Right lung (tissue), 10 donors: ENCODE results near the gene OR2M3. TPM values are rescaled to one million over a fixed set of nuclear protein-coding genes. Genes with fewer than 3 reads are reported as not detected.
"Not testable (repeated sequence)": the region's sequence is repeated elsewhere in the genome, so short reads cannot be mapped to it uniquely, and the experiment has no call there.

Experiments used
- DNase-seq, 2 donors: peaks; one replicate each; pipeline ENCODE4 v3.0.0-alpha.2; 2013
- long read RNA-seq, 8 donors: transcript quantifications; one replicate each; lab custom pipeline, GENCODE V29; 2026
- polyA plus RNA-seq, 5 donors: library from polyadenylated mRNA; unstranded; fragments of 120-200 nt; gene quantifications; one replicate each; pipeline versions ENCODE4 v1.2.1 to v1.2.3, GENCODE V29; 2013; ENCODE audit warnings: inconsistent platforms in 1 of 5, low replicate concordance in 1 of 5; ENCODE audit not compliant: insufficient read length in 5 of 5, insufficient read depth in 1 of 5

OR2M3 gene
- under 1 TPM; 0.01 to 0.04 (median 0.03) TPM for polyA plus RNA-seq
- long read RNA-seq, donor 1, result 0 reads
- long read RNA-seq, donor 2, result 0 reads
- long read RNA-seq, donor 3, result 0 reads
- long read RNA-seq, donor 4, result 0 reads
- long read RNA-seq, donor 5, result 0 reads
- long read RNA-seq, donor 6, result 0 reads
- long read RNA-seq, donor 7, result 0 reads
- long read RNA-seq, donor 8, result 0 reads

DNA sequence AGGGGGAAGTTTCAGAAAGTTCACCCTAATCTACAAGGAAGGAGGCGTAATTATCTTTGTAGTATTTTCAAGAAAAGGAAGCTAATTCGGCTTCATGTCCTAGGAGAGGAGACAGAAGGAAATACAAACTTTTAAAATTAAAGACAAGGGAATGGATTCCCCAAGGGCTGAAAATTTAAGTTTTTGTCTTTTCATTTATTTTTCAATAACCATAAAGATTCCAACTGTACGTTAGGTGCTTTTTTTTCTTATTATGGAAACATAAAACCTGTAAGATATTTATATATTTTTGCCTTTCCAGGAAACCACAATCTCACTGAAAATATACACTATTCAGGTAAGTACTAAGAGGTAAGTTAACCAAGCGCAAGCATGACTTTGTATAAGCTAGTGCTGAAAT, at the start of gene OR2M3:
Gene OR2M3 (plus strand): TSS at position 301 of the 400 bp plus-strand sequence. CDS start 5,803 bp downstream, outside the sequence.
- no peak for DNase-seq

GRCh38 chr1:248152056-248152827, 44.8 kb upstream of the OR2M3 start:
- no peak for DNase-seq

DNA sequence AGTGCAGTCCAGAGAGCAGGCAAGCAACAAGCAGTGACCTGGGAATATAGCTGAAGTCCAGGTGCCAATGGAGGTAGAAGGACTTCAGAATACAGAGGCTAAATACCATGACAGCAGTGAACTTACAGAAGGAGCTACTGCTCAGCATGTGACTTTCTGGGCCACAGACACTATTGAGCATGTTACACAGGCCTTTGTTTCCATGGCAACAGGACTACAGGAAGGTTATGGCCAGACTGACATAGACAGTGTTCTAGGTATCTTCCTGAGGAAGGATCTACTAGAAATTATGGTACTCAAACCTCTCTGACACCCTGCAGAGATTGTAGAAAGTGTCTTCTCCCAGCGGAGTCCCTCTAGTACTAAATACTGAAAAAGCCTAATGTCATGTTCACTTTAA, 41.1 kb upstream of the OR2M3 start:
- no peak for DNase-seq

DNA sequence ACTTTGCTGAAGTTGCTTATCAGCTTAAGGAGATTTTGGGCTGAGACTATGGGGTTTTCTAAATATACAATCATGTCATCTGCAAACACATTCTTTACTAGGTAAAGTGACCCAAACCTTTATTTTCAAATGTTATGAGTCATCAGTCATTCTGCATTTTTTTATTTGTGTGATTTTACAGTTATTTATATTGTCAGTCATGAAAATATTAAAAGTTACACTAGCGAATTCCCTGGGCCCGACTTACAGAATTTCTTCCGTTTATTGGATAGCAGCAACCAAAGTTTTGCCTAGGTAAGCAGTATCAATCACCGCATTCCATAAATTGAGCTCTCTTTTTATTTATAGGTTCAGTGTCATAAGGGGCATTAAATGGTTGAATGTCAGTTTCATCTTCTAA, 38.3 kb upstream of the OR2M3 start:
- DNase-seq, result no peak

- no peak for DNase-seq
Observed at GRCh38 chr1:248164031-248164430, 33.0 kb upstream of the OR2M3 start.

GRCh38 chr1:248165186-248165585, 31.9 kb upstream of the OR2M3 start:
- no peak for DNase-seq

DNA sequence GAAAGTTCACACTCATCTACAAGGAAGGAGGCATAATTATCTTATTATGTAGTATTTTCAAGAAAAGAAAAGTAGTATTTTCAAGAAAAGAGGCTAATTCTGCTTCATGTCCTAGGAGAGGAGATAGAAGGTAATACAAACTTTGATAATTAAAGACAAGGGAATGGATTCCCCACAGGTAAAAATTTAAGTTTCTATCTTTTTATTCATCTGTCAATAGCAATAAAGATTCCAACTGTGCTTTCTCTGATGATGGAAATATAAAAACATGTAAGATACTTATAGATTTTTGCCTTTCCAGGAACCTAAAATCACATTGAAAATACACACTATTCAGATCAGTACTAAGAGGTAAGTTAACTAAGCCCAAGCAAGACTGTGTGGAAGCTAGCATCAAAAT, 22.5 kb upstream of the OR2M3 start, which contains the start of gene OR2M2:
Gene OR2M2 (plus strand): TSS at position 301 of the 400 bp plus-strand sequence. CDS start 5,165 bp downstream, outside the sequence.
- DNase-seq, result no peak

- DNase-seq, result no peak
Observed at GRCh38 chr1:248183996-248184395, 13.1 kb upstream of the OR2M3 start.

GRCh38 chr1:248187363-248187762, 9.7 kb upstream of the OR2M3 start:
- DNase-seq, result no peak

DNA sequence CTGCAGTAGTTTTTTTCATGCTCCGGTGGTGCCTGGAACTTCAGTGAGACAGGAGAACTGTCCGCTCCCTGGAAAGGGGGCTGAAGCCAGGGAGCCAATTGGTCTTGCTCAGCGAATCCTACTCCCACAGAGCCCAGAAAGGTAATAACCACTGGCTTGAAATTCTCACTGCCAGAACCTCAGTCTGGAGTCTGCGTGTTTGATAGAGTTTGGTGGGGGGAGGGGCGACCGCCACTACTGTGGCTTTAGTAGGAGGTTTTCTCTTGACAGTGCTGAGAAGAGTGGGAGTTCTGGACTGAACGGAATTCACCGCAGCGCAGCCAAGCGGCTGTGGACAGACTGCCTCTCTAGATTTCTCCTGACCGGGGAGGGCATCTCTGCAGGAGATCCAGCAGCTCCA, 8.0 kb upstream of the OR2M3 start:
- DNase-seq, result no peak

- no peak for DNase-seq
Observed at GRCh38 chr1:248194117-248194516, 2.9 kb upstream of the OR2M3 start.

GRCh38 chr1:248215880-248216279, 18.8 kb downstream of the OR2M3 start:
- no peak for DNase-seq

DNA sequence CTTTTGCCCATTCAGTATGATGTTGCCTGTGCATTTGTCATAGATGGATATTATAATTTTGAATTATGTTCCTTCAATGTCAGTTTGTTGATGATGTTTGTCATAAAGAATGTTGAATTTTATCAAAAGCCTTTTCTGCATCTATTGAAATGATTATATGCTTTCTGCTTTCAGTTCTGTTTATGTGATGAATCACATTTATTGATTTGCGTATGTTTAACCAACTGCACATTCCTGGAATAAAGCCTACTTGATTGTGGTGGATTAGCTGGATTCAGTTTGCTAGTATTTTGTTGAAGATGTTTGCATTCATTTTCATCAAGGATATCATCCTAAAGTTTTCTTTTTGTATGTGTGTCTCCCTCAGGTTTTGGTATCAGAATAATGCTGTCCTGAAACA, 28.5 kb downstream of the OR2M3 start:
- no peak for DNase-seq

- no peak for DNase-seq
Observed at GRCh38 chr1:248229360-248229908, 32.4 kb downstream of the OR2M3 start.

GRCh38 chr1:248231117-248231516, 34.1 kb downstream of the OR2M3 start, which contains the start of gene OR2M4:
OR2M4 (plus strand) TSS chr1:248231417; CDS start chr1:248238929, 7,512 bp downstream.
- no peak for DNase-seq

DNA sequence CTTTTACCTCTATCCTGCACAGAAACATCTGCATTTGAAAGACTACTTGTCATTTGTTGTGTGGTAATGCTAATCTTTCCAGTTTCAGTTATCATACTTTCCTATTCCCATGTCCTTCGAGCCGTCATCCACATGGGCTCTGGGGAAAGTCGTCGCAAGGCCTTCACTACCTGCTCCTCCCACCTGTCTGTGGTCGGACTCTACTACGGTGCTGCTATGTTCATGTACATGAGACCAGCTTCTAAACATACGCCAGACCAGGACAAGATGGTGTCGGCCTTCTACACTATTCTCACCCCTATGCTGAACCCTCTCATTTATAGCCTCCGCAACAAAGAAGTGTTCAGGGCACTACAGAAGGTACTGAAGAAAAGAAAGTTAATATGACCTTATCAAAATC, 42.4 kb downstream of the OR2M3 start:
- no peak for DNase-seq

DNA sequence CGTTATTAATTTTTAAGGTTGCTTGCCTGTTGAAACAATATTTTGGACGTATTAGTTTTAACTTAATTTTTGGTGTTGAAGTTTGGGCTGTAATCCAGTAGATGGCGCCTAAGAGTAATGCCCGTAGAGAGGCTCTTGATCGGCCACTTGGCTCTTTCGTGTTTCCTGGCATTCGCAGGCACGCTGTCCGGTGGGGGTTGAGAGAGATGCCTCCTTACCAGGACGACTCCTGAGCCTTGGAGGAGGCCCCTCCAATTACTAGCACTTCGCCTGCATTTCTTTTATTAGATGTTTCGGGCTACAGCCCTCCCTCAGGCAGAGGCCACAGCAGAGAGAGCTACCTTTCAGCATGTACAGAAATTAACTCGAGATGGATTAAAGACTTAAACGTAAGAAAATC, 46.1 kb downstream of the OR2M3 start:
- no peak for DNase-seq

- not testable (repeated sequence) for DNase-seq
Observed at GRCh38 chr1:248259309-248259708, 62.2 kb downstream of the OR2M3 start.
